ENCODE measurements around the gene TCP11. TPM values are rescaled to one million over a fixed set of nuclear protein-coding genes. Genes with fewer than 3 reads are reported as not detected.

The TCP11 gene
- total RNA-seq, 1 experiment from 2014 or later = not detected

DNA sequence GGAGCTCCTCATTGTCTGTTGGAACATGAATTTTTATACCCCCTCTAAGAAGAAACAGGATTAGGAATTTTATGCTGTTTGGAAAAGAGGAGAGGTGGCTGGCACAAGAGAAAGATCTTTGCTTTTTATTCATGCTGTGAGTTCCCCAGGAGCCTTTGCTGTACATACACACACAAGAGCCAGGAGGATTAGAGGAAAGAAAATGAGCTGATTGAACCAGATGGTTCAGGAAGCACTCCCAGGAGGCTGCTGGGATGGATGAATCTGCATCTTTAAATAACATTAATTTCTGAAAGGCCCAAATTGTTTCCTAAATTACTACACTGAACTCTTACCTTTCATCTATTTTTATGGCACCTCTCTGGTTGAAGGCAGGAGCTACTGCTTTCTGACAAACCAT is 20.1 kb upstream of the TCP11 start:
- H2AK5ac ChIP-seq (ENCODE audit: insufficient read length, low read length) = no peak overlapping the region
- no peaks in the 10 kb centered on the region for H3K36me3 Mint-ChIP-seq (ENCODE audit: insufficient read depth in 1 of 3, low read depth in 3 of 3)
- DNase-seq = no peak
- peaks cover 10 to 11% of the 10 kb centered on the region in 2 experiments; a peak in 3 of 4 replicates for H3K4me1 Mint-ChIP-seq
- H3K9me3 Mint-ChIP-seq = no peaks in the 10 kb centered on the region
- no peaks in the 10 kb centered on the region for H3K9me3 ChIP-seq (ENCODE audit: control insufficient read depth, low read depth, low read length)
- H3K4me3 Mint-ChIP-seq = no peak overlapping the region
- H2BK20ac ChIP-seq (ENCODE audit: low read depth, low read length, poor library complexity, severe bottlenecking) = no peak overlapping the region
- no peak overlapping the region for H3K9ac ChIP-seq (ENCODE audit: extremely low read depth, insufficient read length, low read length)
- H3K56ac ChIP-seq (ENCODE audit: insufficient read length, low read depth, low read length) = no peak overlapping the region
- H2BK12ac ChIP-seq (ENCODE audit: insufficient read length, low read depth, low read length) = no peak overlapping the region
- no peak overlapping the region for H3K18ac ChIP-seq (ENCODE audit: insufficient read length, low read depth, low read length)
- H3K27me3 Mint-ChIP-seq (ENCODE audit: low read depth) = peaks cover 35% of the 10 kb centered on the region
- no peak overlapping the region for H3K23ac ChIP-seq (ENCODE audit: insufficient read length, low read depth, low read length)
- no peaks in the 10 kb centered on the region for H3K23me2 ChIP-seq (ENCODE audit: insufficient read length, low read depth, low read length, poor library complexity, severe bottlenecking)
- TF ChIP-seq, protein P1, sequence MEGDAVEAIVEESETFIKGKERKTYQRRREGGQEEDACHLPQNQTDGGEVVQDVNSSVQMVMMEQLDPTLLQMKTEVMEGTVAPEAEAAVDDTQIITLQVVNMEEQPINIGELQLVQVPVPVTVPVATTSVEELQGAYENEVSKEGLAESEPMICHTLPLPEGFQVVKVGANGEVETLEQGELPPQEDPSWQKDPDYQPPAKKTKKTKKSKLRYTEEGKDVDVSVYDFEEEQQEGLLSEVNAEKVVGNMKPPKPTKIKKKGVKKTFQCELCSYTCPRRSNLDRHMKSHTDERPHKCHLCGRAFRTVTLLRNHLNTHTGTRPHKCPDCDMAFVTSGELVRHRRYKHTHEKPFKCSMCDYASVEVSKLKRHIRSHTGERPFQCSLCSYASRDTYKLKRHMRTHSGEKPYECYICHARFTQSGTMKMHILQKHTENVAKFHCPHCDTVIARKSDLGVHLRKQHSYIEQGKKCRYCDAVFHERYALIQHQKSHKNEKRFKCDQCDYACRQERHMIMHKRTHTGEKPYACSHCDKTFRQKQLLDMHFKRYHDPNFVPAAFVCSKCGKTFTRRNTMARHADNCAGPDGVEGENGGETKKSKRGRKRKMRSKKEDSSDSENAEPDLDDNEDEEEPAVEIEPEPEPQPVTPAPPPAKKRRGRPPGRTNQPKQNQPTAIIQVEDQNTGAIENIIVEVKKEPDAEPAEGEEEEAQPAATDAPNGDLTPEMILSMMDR (conservative IDR thresholded peaks at IDR 0.05) = no peak
- H2BK5ac ChIP-seq (ENCODE audit: insufficient read length, low read length) = no peak overlapping the region
- no peak overlapping the region for H2BK15ac ChIP-seq (ENCODE audit: low read depth, low read length)
- no peak overlapping the region for H4K91ac ChIP-seq (ENCODE audit: insufficient read length, low read depth, low read length)
- H4K8ac ChIP-seq (replicated peaks; ENCODE audit: insufficient read length, low read depth, low read length) = no peak overlapping the region
- H3K79me2 ChIP-seq (ENCODE audit: insufficient read depth, low read length) = no peaks in the 10 kb centered on the region
- no peak overlapping the region for H3K27ac ChIP-seq (ENCODE audit: insufficient read length, low read depth, low read length)
- H3K27me3 ChIP-seq (ENCODE audit: insufficient read depth, low read length) = no peaks in the 10 kb centered on the region
- no peaks in the 10 kb centered on the region for H3K4me1 ChIP-seq (ENCODE audit: insufficient read depth, low read length)
- H3T11ph ChIP-seq (ENCODE audit: low read length) = no peak overlapping the region
- H2AFZ ChIP-seq (ENCODE audit: low read length) = no peak overlapping the region
- H3K27ac Mint-ChIP-seq = no peak overlapping the region
- H4K5ac ChIP-seq (ENCODE audit: insufficient read length, low read depth, low read length) = no peak overlapping the region
- H3K79me1 ChIP-seq (ENCODE audit: insufficient read depth, low read depth, low read length, poor library complexity, severe bottlenecking) = no peaks in the 10 kb centered on the region
- no peak overlapping the region for H3K4me2 ChIP-seq (ENCODE audit: insufficient read depth, insufficient read length, low read length)
- H4K20me1 ChIP-seq (ENCODE audit: control insufficient read depth, insufficient read depth, insufficient read length) = no peaks in the 10 kb centered on the region
- H3K14ac ChIP-seq (ENCODE audit: insufficient read depth, low read length) = no peak overlapping the region
- H3K4ac ChIP-seq (ENCODE audit: low read depth, low read length) = no peak overlapping the region
- H2BK120ac ChIP-seq (ENCODE audit: low read depth, low read length, poor library complexity, severe bottlenecking) = no peak overlapping the region
